Measurements from ENCODE around the gene APOL1.

DNA sequence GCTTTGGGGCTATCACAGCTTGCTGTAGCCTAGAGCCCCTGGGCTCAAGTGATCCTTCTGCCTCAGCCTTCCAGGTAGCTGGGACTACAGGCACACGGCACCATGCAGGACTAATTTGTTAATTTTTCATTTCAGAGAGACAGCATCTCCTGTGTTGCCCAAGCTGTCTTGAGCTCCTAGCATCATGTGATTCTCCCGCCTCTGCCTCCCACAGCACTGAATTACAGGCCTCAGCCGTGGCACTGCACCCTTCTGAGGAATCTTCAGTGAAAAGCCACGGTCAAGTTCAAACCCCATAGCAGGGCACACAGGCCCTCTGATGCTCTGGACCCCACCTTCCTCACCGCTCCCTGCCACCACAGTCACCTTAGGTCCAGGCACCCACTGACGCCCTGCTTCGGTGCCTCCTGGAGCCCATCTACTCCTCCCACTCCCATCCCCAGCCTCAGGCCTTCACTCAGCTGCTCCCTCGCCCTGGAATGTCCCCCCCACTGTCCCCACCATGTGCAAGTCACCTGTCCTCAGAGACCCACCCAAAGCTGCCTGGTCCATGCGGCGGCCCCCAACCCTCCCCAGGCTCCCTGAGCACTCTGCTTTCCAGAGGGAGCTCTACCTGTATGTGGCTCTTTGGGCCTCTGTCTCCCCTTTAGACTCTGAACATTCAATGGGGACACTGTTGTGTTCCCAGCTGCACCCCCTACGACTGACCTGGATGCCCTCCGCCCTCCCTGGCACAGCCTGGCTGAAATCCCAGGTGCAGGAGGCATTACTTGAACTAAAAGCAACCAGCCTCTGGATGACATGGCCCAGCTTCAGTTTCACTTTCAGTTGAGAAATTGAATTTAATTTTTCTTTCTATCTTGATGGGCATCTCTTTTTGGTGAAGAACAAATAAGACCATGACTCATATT, 15.2 kb upstream of the APOL1 start:
- TF ChIP-seq, protein P1, sequence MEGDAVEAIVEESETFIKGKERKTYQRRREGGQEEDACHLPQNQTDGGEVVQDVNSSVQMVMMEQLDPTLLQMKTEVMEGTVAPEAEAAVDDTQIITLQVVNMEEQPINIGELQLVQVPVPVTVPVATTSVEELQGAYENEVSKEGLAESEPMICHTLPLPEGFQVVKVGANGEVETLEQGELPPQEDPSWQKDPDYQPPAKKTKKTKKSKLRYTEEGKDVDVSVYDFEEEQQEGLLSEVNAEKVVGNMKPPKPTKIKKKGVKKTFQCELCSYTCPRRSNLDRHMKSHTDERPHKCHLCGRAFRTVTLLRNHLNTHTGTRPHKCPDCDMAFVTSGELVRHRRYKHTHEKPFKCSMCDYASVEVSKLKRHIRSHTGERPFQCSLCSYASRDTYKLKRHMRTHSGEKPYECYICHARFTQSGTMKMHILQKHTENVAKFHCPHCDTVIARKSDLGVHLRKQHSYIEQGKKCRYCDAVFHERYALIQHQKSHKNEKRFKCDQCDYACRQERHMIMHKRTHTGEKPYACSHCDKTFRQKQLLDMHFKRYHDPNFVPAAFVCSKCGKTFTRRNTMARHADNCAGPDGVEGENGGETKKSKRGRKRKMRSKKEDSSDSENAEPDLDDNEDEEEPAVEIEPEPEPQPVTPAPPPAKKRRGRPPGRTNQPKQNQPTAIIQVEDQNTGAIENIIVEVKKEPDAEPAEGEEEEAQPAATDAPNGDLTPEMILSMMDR (IDR thresholded peaks at IDR 0.05; ENCODE audit: low read depth, low read length, poor library complexity, severe bottlenecking): no peak
- no peak for TF ChIP-seq EZH2phosphoT487 (IDR thresholded peaks at IDR 0.05; ENCODE audit: borderline replicate concordance, low read length)
